IMR-90 (cell line): ENCODE data around the gene HIRA.

ENCODE experiments used
- POLR2A ChIP-seq: IDR thresholded peaks from 2 replicates; pipeline ENCODE4 v1.6.1; 2012; ENCODE audit warnings: mild to moderate bottlenecking, low read depth, low read length
- TF ChIP-seq, protein P1 (sequence below): conservative IDR thresholded peaks from 2 replicates; pipeline ENCODE4 v1.5.1; 2012; ENCODE audit warnings: mild to moderate bottlenecking, low read depth, low read length, improper control_type of control experiment

DNA sequence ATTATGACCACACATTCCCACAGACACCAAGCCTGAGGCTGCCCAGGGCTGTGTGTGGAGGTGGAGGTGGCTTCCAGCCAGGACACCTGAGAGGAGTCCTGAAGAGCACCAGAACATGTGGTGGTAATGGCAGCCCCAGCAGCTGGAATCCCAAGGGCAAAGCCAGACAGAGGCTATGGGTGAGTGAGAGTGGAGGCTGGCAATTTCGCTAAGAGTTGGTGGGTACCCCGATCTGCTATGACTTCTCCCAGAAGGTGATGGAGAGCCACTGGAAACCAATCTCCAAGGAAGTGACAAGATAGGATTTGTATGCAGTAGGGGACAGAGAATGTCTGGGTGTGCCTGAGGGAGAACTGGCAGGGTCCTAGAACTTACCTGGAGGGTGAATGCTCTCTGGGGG lies 70.7 kb downstream of the HIRA start:
- TF ChIP-seq, protein P1, sequence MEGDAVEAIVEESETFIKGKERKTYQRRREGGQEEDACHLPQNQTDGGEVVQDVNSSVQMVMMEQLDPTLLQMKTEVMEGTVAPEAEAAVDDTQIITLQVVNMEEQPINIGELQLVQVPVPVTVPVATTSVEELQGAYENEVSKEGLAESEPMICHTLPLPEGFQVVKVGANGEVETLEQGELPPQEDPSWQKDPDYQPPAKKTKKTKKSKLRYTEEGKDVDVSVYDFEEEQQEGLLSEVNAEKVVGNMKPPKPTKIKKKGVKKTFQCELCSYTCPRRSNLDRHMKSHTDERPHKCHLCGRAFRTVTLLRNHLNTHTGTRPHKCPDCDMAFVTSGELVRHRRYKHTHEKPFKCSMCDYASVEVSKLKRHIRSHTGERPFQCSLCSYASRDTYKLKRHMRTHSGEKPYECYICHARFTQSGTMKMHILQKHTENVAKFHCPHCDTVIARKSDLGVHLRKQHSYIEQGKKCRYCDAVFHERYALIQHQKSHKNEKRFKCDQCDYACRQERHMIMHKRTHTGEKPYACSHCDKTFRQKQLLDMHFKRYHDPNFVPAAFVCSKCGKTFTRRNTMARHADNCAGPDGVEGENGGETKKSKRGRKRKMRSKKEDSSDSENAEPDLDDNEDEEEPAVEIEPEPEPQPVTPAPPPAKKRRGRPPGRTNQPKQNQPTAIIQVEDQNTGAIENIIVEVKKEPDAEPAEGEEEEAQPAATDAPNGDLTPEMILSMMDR = no peak
- TF ChIP-seq POLR2A = no peak
